Measurements from ENCODE around the gene KLK3. TPM values are rescaled to one million over a fixed set of nuclear protein-coding genes. Genes with fewer than 3 reads are reported as not detected.

The KLK3 gene
- total RNA-seq, 3 donors from 2014 or later (not counting 1 experiment from before 2014, with no cell fraction given), result not detected

- Histone ChIP-seq H3K27me3 (ENCODE audit: control insufficient read depth, insufficient read depth, low read length) (no peaks in the 10 kb centered on the region), H3K9me3 (ENCODE audit: control insufficient read depth, insufficient read depth, low read length) (peaks cover 8% of the 10 kb centered on the region), H3K4me3 (ENCODE audit: low read length) (no peak overlapping the region), H3K4me1 (ENCODE audit: control insufficient read depth, insufficient read depth, low read length) (no peaks in the 10 kb centered on the region), H3K27ac (ENCODE audit: low read length) (no peak overlapping the region), H3K36me3 (ENCODE audit: control insufficient read depth, insufficient read depth, low read length) (no peaks in the 10 kb centered on the region)
- H3K4me1 Mint-ChIP-seq, result no peaks in the 10 kb centered on the region
- ATAC-seq (no peak), DNase-seq (no peak)
- intact Hi-C loops (cut with micrococcal nuclease), result no loop called here
- WGBS (ENCODE audit: insufficient coverage), result 60% methylated on average over 5 of the region's 5 CpGs
- no peak for TF ChIP-seq CTCF (IDR thresholded peaks at IDR 0.05)
- no peaks in the 10 kb centered on the region for H3K36me3 Mint-ChIP-seq
- H3K27ac Mint-ChIP-seq, result no peak overlapping the region
- H3K9me3 Mint-ChIP-seq, result no peaks in the 10 kb centered on the region
- H3K27me3 Mint-ChIP-seq (ENCODE audit: low read depth in 2 of 2), result peaks cover 12 to 16% of the 10 kb centered on the region in 2 donors
- H3K4me3 Mint-ChIP-seq, result no peak overlapping the region
Observed at GRCh38 chr19:50890422-50891252, 35.9 kb downstream of the KLK3 start.

- intact Hi-C loops (cut with micrococcal nuclease), result no loop called here
- no peaks in the 10 kb centered on the region for H3K36me3 Mint-ChIP-seq
- 93% methylated on average over 5 of the region's 5 CpGs for WGBS (ENCODE audit: insufficient coverage)
Observed at GRCh38 chr19:50891253-50891625, 36.5 kb downstream of the KLK3 start.

GRCh38 chr19:50893047-50893736 is 38.5 kb downstream of the KLK3 start:
- Mint-ChIP-seq H3K27me3 (ENCODE audit: low read depth in 2 of 2) (peaks cover 5 to 6% of the 10 kb centered on the region in 2 donors), H3K27ac (no peak overlapping the region), H3K36me3 (no peaks in the 10 kb centered on the region), H3K4me1 (no peaks in the 10 kb centered on the region), H3K9me3 (no peaks in the 10 kb centered on the region), H3K4me3 (no peak overlapping the region)
- Histone ChIP-seq H3K36me3 (ENCODE audit: control insufficient read depth, insufficient read depth, low read length) (no peaks in the 10 kb centered on the region), H3K4me3 (ENCODE audit: low read length) (no peak overlapping the region), H3K27me3 (ENCODE audit: control insufficient read depth, insufficient read depth, low read length) (no peaks in the 10 kb centered on the region), H3K9me3 (ENCODE audit: control insufficient read depth, insufficient read depth, low read length) (peaks cover 8% of the 10 kb centered on the region), H3K4me1 (ENCODE audit: control insufficient read depth, insufficient read depth, low read length) (peaks cover 3% of the 10 kb centered on the region), H3K27ac (ENCODE audit: low read length) (no peak overlapping the region)
- intact Hi-C loops (cut with micrococcal nuclease), result no loop called here
- ATAC-seq, result no peak
- WGBS (ENCODE audit: insufficient coverage), result 88% methylated on average over 18 of the region's 18 CpGs
- no peak for DNase-seq
- TF ChIP-seq CTCF (IDR thresholded peaks at IDR 0.05), result no peak

More at GRCh38 chr19:50891253-50891625, 36.5 kb downstream of the KLK3 start:
- TF ChIP-seq CTCF (IDR thresholded peaks at IDR 0.05), result no peak
- no peak overlapping the region for H3K27ac ChIP-seq (ENCODE audit: low read length)
- H3K4me1 ChIP-seq (ENCODE audit: control insufficient read depth, insufficient read depth, low read length), result no peaks in the 10 kb centered on the region
- Mint-ChIP-seq H3K27me3 (ENCODE audit: low read depth in 2 of 2) (peaks cover 10 to 12% of the 10 kb centered on the region in 2 donors), H3K9me3 (no peaks in the 10 kb centered on the region), H3K4me1 (no peaks in the 10 kb centered on the region), H3K27ac (no peak overlapping the region), H3K4me3 (no peak overlapping the region)
- DNase-seq (no peak), ATAC-seq (no peak)
- no peaks in the 10 kb centered on the region for H3K27me3 ChIP-seq (ENCODE audit: control insufficient read depth, insufficient read depth, low read length)
- no peaks in the 10 kb centered on the region for H3K36me3 ChIP-seq (ENCODE audit: control insufficient read depth, insufficient read depth, low read length)
- no peak overlapping the region for H3K4me3 ChIP-seq (ENCODE audit: low read length)
- peaks cover 8% of the 10 kb centered on the region for H3K9me3 ChIP-seq (ENCODE audit: control insufficient read depth, insufficient read depth, low read length)

All from natural killer cell (primary cell).